AG04449 (cell line): ENCODE measurements around the gene KRTAP5-10.
"Not testable (repeated sequence)": the region's sequence is repeated elsewhere in the genome, so short reads cannot be mapped to it uniquely, and the experiment has no call there.

Source experiments
- CTCF ChIA-PET: fragments of 350-600 bp; formaldehyde crosslinking; extraction: SDS; loops from one replicate; lab custom pipeline; 2021; ENCODE audit warnings: antibody characterized with exemption; lab: Yijun Ruan, JAX
- POLR2A ChIA-PET: fragments of 400-600, 350-600 bp; formaldehyde crosslinking; extraction: SDS; loops from one replicate; lab custom pipeline; 2020; ENCODE audit warnings: antibody characterized with exemption, inconsistent platforms; lab: Yijun Ruan, JAX
- DNase-seq: peaks from one replicate; pipeline ENCODE4 v3.0.0-alpha.2; 2010; ENCODE audit warnings: low read depth, low spot score
- H3K4me3 ChIP-seq: 2 replicates; pipeline ENCODE4 v1.5.1; 2011; ENCODE audit warnings: low read depth, mild to moderate bottlenecking, control low read depth, low read length
- CTCF ChIP-seq: IDR thresholded peaks from one replicate; pipeline ENCODE4 v1.5.1; 2011; ENCODE audit warnings: mild to moderate bottlenecking, moderate library complexity, low read length, control low read depth, inconsistent platforms; ENCODE audit not compliant: insufficient read depth; ENCODE audit errors: missing control alignments

The KRTAP5-10 gene

GRCh38 chr11:71538666-71538990, 26.7 kb upstream of the KRTAP5-10 start:
- TF ChIP-seq CTCF = no peak
- CTCF ChIA-PET = no interaction called here
- DNase-seq = no peak
- H3K4me3 ChIP-seq = no peak overlapping the region
- POLR2A ChIA-PET = no interaction called here

- ChIA-PET POLR2A (no interaction called here), CTCF (no interaction called here)
- H3K4me3 ChIP-seq = no peak overlapping the region
- TF ChIP-seq CTCF = no peak
- no peak for DNase-seq
Observed at GRCh38 chr11:71539017-71539416, 26.3 kb upstream of the KRTAP5-10 start.

- CTCF ChIA-PET, DNase-seq, H3K4me3 ChIP-seq, POLR2A ChIA-PET: not testable (repeated sequence)
Observed at GRCh38 chr11:71539971-71540370, 25.4 kb upstream of the KRTAP5-10 start.

GRCh38 chr11:71540521-71541304, 24.6 kb upstream of the KRTAP5-10 start:
- H3K4me3 ChIP-seq, POLR2A ChIA-PET, CTCF ChIA-PET, DNase-seq: not testable (repeated sequence)

GRCh38 chr11:71542382-71542781, 23.0 kb upstream of the KRTAP5-10 start:
- POLR2A ChIA-PET = no interaction called here
- CTCF ChIA-PET = interaction anchor here (1.1 kb wide), 1 partner anchor 21 kb away, joined by 3 read pairs; no protein-coding TSS in a partner anchor
- TF ChIP-seq CTCF = no peak
- DNase-seq = no peak
- H3K4me3 ChIP-seq = no peak overlapping the region

- CTCF ChIA-PET = interaction anchor here (1.1 kb wide), 1 partner anchor 20 kb away, joined by 3 read pairs; no protein-coding TSS in a partner anchor
- H3K4me3 ChIP-seq = no peak overlapping the region
- POLR2A ChIA-PET = interaction anchor here (0.6 kb wide), 1 partner anchor 53 kb away, joined by 3 read pairs; no protein-coding TSS in a partner anchor
- DNase-seq = no peak
- no peak for TF ChIP-seq CTCF
Observed at GRCh38 chr11:71542879-71543777, 22.2 kb upstream of the KRTAP5-10 start.

GRCh38 chr11:71543866-71544265, 21.5 kb upstream of the KRTAP5-10 start:
- no peak overlapping the region for H3K4me3 ChIP-seq
- no peak for DNase-seq
- TF ChIP-seq CTCF = no peak
- CTCF ChIA-PET = no interaction called here
- POLR2A ChIA-PET = no interaction called here
